ENCODE results near the gene ANXA9. TPM values are rescaled to one million over a fixed set of nuclear protein-coding genes. Genes with fewer than 3 reads are reported as not detected.

Gene ANXA9
- total RNA-seq, 1 donor from 2014 or later: not detected

- no peak overlapping the region for H3K4me3 Mint-ChIP-seq
These were observed 16.5 kb upstream of the ANXA9 start for GRCh38 chr1:150965605-150966004.

GRCh38 chr1:150966011-150966410 is 16.1 kb upstream of the ANXA9 start:
- H3K36me3 ChIP-seq: no peaks in the 10 kb centered on the region
- H3K4me1 ChIP-seq: peaks cover 6% of the 10 kb centered on the region
- H3K4me3 ChIP-seq: no peak overlapping the region
- H3K79me2 ChIP-seq (ENCODE audit: low read depth): peaks cover 28% of the 10 kb centered on the region
- no peak for DNase-seq (ENCODE audit: low spot score)
- peak overlapping the region; percentile 46 for H3K27ac ChIP-seq
- H3K9ac ChIP-seq: no peak overlapping the region
- H3K27me3 ChIP-seq: no peaks in the 10 kb centered on the region
- no peak for TF ChIP-seq EZH2phosphoT487 (IDR thresholded peaks at IDR 0.05)
- no peak for TF ChIP-seq CTCF (IDR thresholded peaks at IDR 0.05)
- TF ChIP-seq EZH2 (IDR thresholded peaks at IDR 0.05): no peak
- H3F3A ChIP-seq (ENCODE audit: low read depth): peaks cover 17% of the 10 kb centered on the region
- Mint-ChIP-seq H3K9me3 (no peaks in the 10 kb centered on the region), H3K4me1 (peaks cover 9% of the 10 kb centered on the region), H3K27ac (no peak overlapping the region), H3K4me3 (no peak overlapping the region), H3K36me3 (peaks cover 58% of the 10 kb centered on the region), H3K27me3 (ENCODE audit: insufficient read depth, low read depth) (peaks cover 3% of the 10 kb centered on the region)
- H2AFZ ChIP-seq (replicated peaks): no peak overlapping the region
- H4K20me1 ChIP-seq (ENCODE audit: low read depth): peaks cover 42% of the 10 kb centered on the region
- no peaks in the 10 kb centered on the region for H3K9me3 ChIP-seq (ENCODE audit: low read depth)
- no peak overlapping the region for H3K4me2 ChIP-seq

More at GRCh38 chr1:150965605-150966004, 16.5 kb upstream of the ANXA9 start:
- Mint-ChIP-seq H3K9me3 (no peaks in the 10 kb centered on the region), H3K36me3 (peaks cover 59% of the 10 kb centered on the region), H3K27me3 (ENCODE audit: insufficient read depth, low read depth) (peaks cover 3% of the 10 kb centered on the region), H3K4me1 (peaks cover 5% of the 10 kb centered on the region), H3K27ac (no peak overlapping the region)
- Histone ChIP-seq H3K79me2 (ENCODE audit: low read depth) (peaks cover 24% of the 10 kb centered on the region), H3K9me3 (ENCODE audit: low read depth) (no peaks in the 10 kb centered on the region), H2AFZ (replicated peaks) (no peak overlapping the region), H3F3A (ENCODE audit: low read depth) (peaks cover 17% of the 10 kb centered on the region), H3K27me3 (no peaks in the 10 kb centered on the region), H3K4me3 (no peak overlapping the region), H3K27ac (peak overlapping the region; percentile 46), H3K9ac (no peak overlapping the region), H3K4me2 (no peak overlapping the region), H3K4me1 (peaks cover 2% of the 10 kb centered on the region), H3K36me3 (no peaks in the 10 kb centered on the region), H4K20me1 (ENCODE audit: low read depth) (peaks cover 38% of the 10 kb centered on the region)
- DNase-seq (ENCODE audit: low spot score): no peak
- TF ChIP-seq CTCF (IDR thresholded peaks at IDR 0.05): no peak
- no peak for TF ChIP-seq EZH2phosphoT487 (IDR thresholded peaks at IDR 0.05)
- no peak for TF ChIP-seq EZH2 (IDR thresholded peaks at IDR 0.05)

GRCh38 chr1:150967936-150968335 is 14.2 kb upstream of the ANXA9 start:
- Mint-ChIP-seq H3K36me3 (peaks cover 44% of the 10 kb centered on the region), H3K4me1 (peaks cover 29% of the 10 kb centered on the region), H3K9me3 (no peaks in the 10 kb centered on the region), H3K27me3 (ENCODE audit: insufficient read depth, low read depth) (peaks cover 3% of the 10 kb centered on the region), H3K4me3 (no peak overlapping the region), H3K27ac (no peak overlapping the region)
- Histone ChIP-seq H3F3A (ENCODE audit: low read depth) (peaks cover 25% of the 10 kb centered on the region), H3K27ac (no peak overlapping the region), H3K36me3 (no peaks in the 10 kb centered on the region), H3K4me3 (no peak overlapping the region), H3K4me1 (peaks cover 25% of the 10 kb centered on the region), H2AFZ (replicated peaks) (no peak overlapping the region), H4K20me1 (ENCODE audit: low read depth) (peaks cover 61% of the 10 kb centered on the region), H3K9me3 (ENCODE audit: low read depth) (no peaks in the 10 kb centered on the region), H3K4me2 (no peak overlapping the region), H3K9ac (no peak overlapping the region), H3K79me2 (ENCODE audit: low read depth) (peaks cover 48% of the 10 kb centered on the region), H3K27me3 (no peaks in the 10 kb centered on the region)
- no peak for TF ChIP-seq EZH2 (IDR thresholded peaks at IDR 0.05)
- TF ChIP-seq EZH2phosphoT487 (IDR thresholded peaks at IDR 0.05): no peak
- no peak for TF ChIP-seq CTCF (IDR thresholded peaks at IDR 0.05)
- DNase-seq (ENCODE audit: low spot score): no peak
